GM12878 (cell line): ENCODE data around the gene PRCC. TPM values are rescaled to one million over a fixed set of nuclear protein-coding genes. Genes with fewer than 3 reads are reported as not detected.

ENCODE experiments used
- ATAC-seq: fragments of 200-7000 bp; cut with Tn5 transposase; 3 replicates; pipeline ENCODE4 v1.9.1; 2020; ENCODE audit warnings: mild to moderate bottlenecking, moderate library complexity
- Bru-seq: library from RNA; stranded (reverse); fragments of 400-500 nt; gene quantifications from one replicate; lab custom pipeline; 2021; lab: Mats Ljungman, UMichigan
- BruChase-seq, 2 experiments: library from RNA; stranded (reverse); fragments of 400-500 nt; gene quantifications; one replicate each; lab custom pipeline; 2021; lab: Mats Ljungman, UMichigan
- BruUV-seq: library from RNA; stranded (reverse); fragments of 400-500 nt; replicated peaks from 2 replicates; lab custom pipeline; 2021; lab: Mats Ljungman, UMichigan
- CTCF ChIA-PET: fragments of 300-600 bp; sonication (Branson Sonifier 250); formaldehyde crosslinking; extraction: SDS; loops from one replicate; lab custom pipeline; 2021; ENCODE audit warnings: inconsistent platforms; lab: Yijun Ruan, JAX
- POLR2A ChIA-PET: fragments of 350-600 bp; formaldehyde crosslinking; extraction: SDS; loops from one replicate; lab custom pipeline; 2021; ENCODE audit warnings: inconsistent platforms; lab: Charles Lee
- RAD21 ChIA-PET: fragments of 300-600 bp; sonication (Branson Sonifier 250); formaldehyde crosslinking; loops from one replicate; lab custom pipeline; 2023; ENCODE audit warnings: antibody characterized with exemption; ENCODE audit not compliant: unreplicated experiment; lab: Charles Lee
- SMC1A ChIA-PET: fragments of 300-600 bp; sonication (Branson Sonifier 250); formaldehyde crosslinking; loops from one replicate; lab custom pipeline; 2023; ENCODE audit not compliant: unreplicated experiment, uncharacterized antibody; lab: Charles Lee
- DNase-seq: peaks from one replicate; pipeline ENCODE4 v3.0.0-alpha.2; 2011; ENCODE audit warnings: low read depth, low spot score
- FAIRE-seq: peaks from 3 replicates; lab custom pipeline; 2011; peaks lifted over from hg19 to GRCh38; lab: Jason Lieb, UNC
- H2AFZ ChIP-seq: 2 replicates; pipeline ENCODE4 v1.6.0; 2011; ENCODE audit warnings: low read depth, low read length, control low read depth; ENCODE audit not compliant: control insufficient read depth
- H3K27ac ChIP-seq: 2 replicates; pipeline ENCODE4 v1.5.1; 2011; ENCODE audit warnings: control low read depth; ENCODE audit not compliant: control insufficient read depth, insufficient read depth
- H3K27me3 ChIP-seq, 2 experiments: replicated peaks in 1 of 2; 2 replicates each; pipeline versions ENCODE4 v1.6.0 to v1.6.1; 2011; ENCODE audit warnings: low read length in 1 of 2; ENCODE audit not compliant: control insufficient read depth in 2 of 2, insufficient read depth in 2 of 2
- H3K36me3 ChIP-seq, 2 experiments: 2 replicates each; pipeline ENCODE4 v1.5.1; 2011; ENCODE audit warnings: low read length in 1 of 2; ENCODE audit not compliant: control insufficient read depth in 2 of 2, insufficient read depth in 2 of 2
- H3K4me1 ChIP-seq: 2 replicates; pipeline ENCODE4 v1.6.1; 2011; ENCODE audit warnings: mild to moderate bottlenecking, low read length, moderate library complexity, mixed read lengths; ENCODE audit not compliant: control insufficient read depth, insufficient read depth
- H3K4me2 ChIP-seq: 2 replicates; pipeline ENCODE4 v1.6.0; 2011; ENCODE audit warnings: control low read depth; ENCODE audit not compliant: control insufficient read depth, insufficient read depth
- H3K4me3 ChIP-seq: fragments of 200-600 bp; sonication (generic); 2 replicates; pipeline ENCODE4 v1.5.1; 2016
- H3K79me2 ChIP-seq: 2 replicates; pipeline ENCODE4 v1.6.0; 2011; ENCODE audit warnings: low read length; ENCODE audit not compliant: control insufficient read depth, insufficient read depth
- H3K9ac ChIP-seq: 2 replicates; pipeline ENCODE4 v1.8.0; 2011; ENCODE audit warnings: low read length, control low read depth, mixed read lengths; ENCODE audit not compliant: control insufficient read depth, insufficient read depth
- H3K9me3 ChIP-seq: replicated peaks from 3 replicates; pipeline ENCODE4 v1.5.1; 2011; ENCODE audit warnings: mild to moderate bottlenecking, low read length; ENCODE audit not compliant: control insufficient read depth, insufficient read depth
- H4K20me1 ChIP-seq: 2 replicates; pipeline ENCODE4 v1.6.0; 2011; ENCODE audit not compliant: control insufficient read depth, insufficient read depth
- BMI1 ChIP-seq: fragments of 450-650 bp; IDR thresholded peaks from 2 replicates; pipeline ENCODE4 v1.6.1; 2016; ENCODE audit warnings: mild to moderate bottlenecking, moderate library complexity, borderline replicate concordance
- CBX5 ChIP-seq: sonication (generic); IDR thresholded peaks from 2 replicates; pipeline ENCODE4 v1.6.1; 2016; ENCODE audit warnings: low read depth, moderate library complexity, mild to moderate bottlenecking, inconsistent platforms
- E2F4 ChIP-seq: IDR thresholded peaks from 2 replicates; pipeline ENCODE4 v1.6.1; 2012; ENCODE audit warnings: low read depth, low read length, improper control_type of control experiment
- MLLT1 ChIP-seq: fragments of 450-650 bp; IDR thresholded peaks from 2 replicates; pipeline ENCODE4 v1.6.1; 2016; ENCODE audit warnings: mild to moderate bottlenecking
- MTA3 ChIP-seq: IDR thresholded peaks from 2 replicates; pipeline ENCODE4 v1.6.1; 2012; ENCODE audit warnings: low read length, inconsistent platforms, borderline replicate concordance
- NFIC ChIP-seq: IDR thresholded peaks from 2 replicates; pipeline ENCODE4 v1.6.1; 2012; ENCODE audit warnings: low read depth, mild to moderate bottlenecking, inconsistent platforms, low read length, moderate library complexity
- NFXL1 ChIP-seq: fragments of 450-650 bp; IDR thresholded peaks from 2 replicates; pipeline ENCODE4 v1.6.1; 2017; ENCODE audit warnings: antibody characterized with exemption, mild to moderate bottlenecking, borderline replicate concordance
- PBX3 ChIP-seq: IDR thresholded peaks from 2 replicates; pipeline ENCODE4 v1.6.1; 2011; ENCODE audit warnings: mild to moderate bottlenecking, low read depth, low read length, moderate library complexity; ENCODE audit not compliant: insufficient replicate concordance
- POLR2A ChIP-seq: IDR thresholded peaks from 2 replicates; pipeline ENCODE4 v1.6.1; 2011; ENCODE audit warnings: low read depth, mild to moderate bottlenecking, low read length
- POLR2AphosphoS2 ChIP-seq: IDR thresholded peaks from 2 replicates; pipeline ENCODE4 v1.6.1; 2011; ENCODE audit warnings: low read depth, mild to moderate bottlenecking, low read length, improper control_type of control experiment, moderate library complexity
- RFX5 ChIP-seq: IDR thresholded peaks from 2 replicates; pipeline ENCODE4 v1.6.1; 2011; ENCODE audit warnings: low read depth, low read length, improper control_type of control experiment
- SMAD5 ChIP-seq: IDR thresholded peaks from 2 replicates; pipeline ENCODE4 v1.6.1; 2016; ENCODE audit warnings: antibody characterized with exemption, low read depth
- TBL1XR1 ChIP-seq: IDR thresholded peaks from 2 replicates; pipeline ENCODE4 v1.6.1; 2012; ENCODE audit warnings: low read depth, low read length, improper control_type of control experiment
- TCF3 ChIP-seq: IDR thresholded peaks from 2 replicates; pipeline ENCODE4 v1.6.1; 2012; ENCODE audit warnings: low read depth, mild to moderate bottlenecking, low read length, borderline replicate concordance; ENCODE audit not compliant: insufficient read depth
- WGBS: methylation state at CpG from one replicate; pipeline ENCODE4 v1.1.6; 2016; ENCODE audit warnings: low lambda C conversion rate; ENCODE audit not compliant: insufficient replicate concordance, insufficient coverage; ENCODE audit errors: missing lambda C conversion rate; 5-methylcytosine and 5-hydroxymethylcytosine counted together
- in situ Hi-C: fragments of 300-500 bp; cut with MboI; formaldehyde crosslinking; loops from 9 replicates; pipeline ENCODE4 v1.14.3; 2018; ENCODE audit warnings: mixed read lengths
- intact Hi-C: fragments of 100-400 bp; cut with micrococcal nuclease; formaldehyde crosslinking; loops from one replicate; pipeline ENCODE4 v1.14.2; 2022; ENCODE audit not compliant: unreplicated experiment
- long read RNA-seq, 2 experiments: library from polyadenylated mRNA; unstranded; transcript quantifications; one replicate each; pipeline ENCODE4 v2.0.0, GENCODE V29; 2019 to 2020
- polyA minus RNA-seq, 3 experiments: library from RNA; depleted of rRNA, polyadenylated mRNA; stranded (reverse); fragments of >200 nt; gene quantifications; 2 replicates each; pipeline ENCODE4 v1.2.3, GENCODE V29; 2011
- polyA plus RNA-seq, 11 experiments: library from polyadenylated mRNA; depleted of rRNA in 4 of 11; unstranded in 6 of 11; stranded (reverse) in 5 of 11; fragments of >200 nt; fragmentation: Nextera tagmentation in 4 of 11; fragmentation: Illumina TruSeq in 1 of 11; extraction: Ambion mirVana in 4 of 11; extraction: Trizol in 1 of 11; gene quantifications; 1 replicate in 1 of 11; 2 replicates in 10 of 11; pipeline versions ENCODE4 v1.2.1 to v1.2.3, GENCODE V29; 2011 to 2016; ENCODE audit warnings: inconsistent platforms in 2 of 11, missing spikeins in 2 of 11, low read depth in 1 of 11
- total RNA-seq, 4 experiments: library from RNA; depleted of rRNA in 3 of 4; stranded (reverse); fragments of >200 nt in 3 of 4; fragmentation: Illumina TruSeq in 1 of 4; extraction: Trizol in 1 of 4; gene quantifications; 2 replicates each; pipeline versions ENCODE4 v1.2.1 to v1.2.3, GENCODE V29; 2013 to 2021

PRCC gene
- 41.6 and 44.9 TPM in 2 replicates for total RNA-seq (2013; cell fraction: nucleolus; rRNA removed)
- total RNA-seq (2014; rRNA removed) (79.6 and 92.2 TPM in 2 replicates), total RNA-seq (2014; rRNA removed; fragmentation: Illumina TruSeq; extraction: Trizol) (34.0 and 36.0 TPM in 2 replicates), total RNA-seq (2021) (78.3 and 87.5 TPM in 2 replicates), polyA plus RNA-seq (2011; rRNA removed) (29.2 and 52.8 TPM in 2 replicates), polyA plus RNA-seq (2014; fragmentation: Illumina TruSeq; extraction: Trizol) (121 and 132 TPM in 2 replicates), polyA plus RNA-seq (2014; fragmentation: Nextera tagmentation; extraction: Ambion mirVana) (10 to 100 TPM; 23.8 to 30.1 TPM), polyA plus RNA-seq (2014; rRNA removed) (52.6 and 56.6 TPM in 2 replicates), polyA plus RNA-seq (2016; fragmentation: Nextera tagmentation; extraction: Ambion mirVana) (10 to 100 TPM; 73.5 to 77.2 TPM), polyA minus RNA-seq (2011; rRNA and poly(A)+ RNA removed) (60.8 and 108 TPM in 2 replicates), Bru-seq, nascent RNA (percentile 84 among the genes with signal in this experiment), BruChase-seq, experiment 1, labeled RNA remaining after a 6-hour chase (percentile 91 among the genes with signal in this experiment), BruChase-seq, experiment 2, labeled RNA remaining after a 2-hour chase (percentile 89 among the genes with signal in this experiment)
- 47.3 TPM for polyA plus RNA-seq (2011; ENCODE audit: low read depth)
- 88.4 and 93.1 TPM in 2 replicates for polyA plus RNA-seq (2011; cell fraction: cytosol; rRNA removed)
- 48.7 and 57.5 TPM in 2 replicates for polyA plus RNA-seq (2011; cell fraction: nucleus; rRNA removed)
- 53.5 and 59.4 TPM in 2 replicates for polyA plus RNA-seq (2012)
- polyA minus RNA-seq (2011; cell fraction: cytosol; rRNA and poly(A)+ RNA removed), result 32.9 and 54.4 TPM in 2 replicates
- polyA minus RNA-seq (2011; cell fraction: nucleus; rRNA and poly(A)+ RNA removed), result 18.6 and 34.4 TPM in 2 replicates
- long read RNA-seq, experiment 1, transcript PRCC-201 (7 exons, 2,105 nt), result major isoform, 35 of 41 reads
- long read RNA-seq, experiment 1, partial matches to known transcripts, result 2 of 41 reads
- long read RNA-seq, experiment 1, other reads (novel, unspliced or antisense), result 4 of 41 reads
- long read RNA-seq, experiment 2, partial matches to known transcripts, result 32 of 39 reads
- long read RNA-seq, experiment 2, other reads (novel, unspliced or antisense), result 6 of 39 reads

- peak within 1 kb of the TSS; percentile 99 for H3K4me2 ChIP-seq
- under 1% methylated on average over 49 of the region's 50 CpGs for WGBS
- TSS peak; percentile 77 for BruUV-seq
- TF ChIP-seq NFXL1 (no peak), CBX5 (no peak), TBL1XR1 (0 out of 2 replicates have a peak, but pooled peaks have one; percentile 49), E2F4 (peak; percentile 51; the same call in 1 of the 2 replicates), RFX5 (0 out of 2 replicates have a peak, but pooled peaks have one; percentile 39), SMAD5 (no peak), MTA3 (no peak), PBX3 (peak; percentile 57), NFIC (peak; percentile 24; the same call in 1 of the 2 replicates), POLR2A (peak; percentile 84), POLR2AphosphoS2 (no peak; the same call in 1 of the 2 replicates), MLLT1 (peak; percentile 69), BMI1 (no peak), TCF3 (0 out of 2 replicates have a peak, but pooled peaks have one; percentile 32)
Observed at GRCh38 chr1:156767101-156767878, at the start of gene PRCC. PRCC (plus strand) TSS chr1:156767535; CDS start chr1:156767772, 237 bp downstream.

More at GRCh38 chr1:156767101-156767878, at the start of gene PRCC:
- Histone ChIP-seq H2AFZ (peak within 1 kb of the TSS; percentile 95), H3K36me3 (peaks cover 0 to 10% of the 10 kb centered on the region in 2 experiments; a peak in 2 of 4 replicates), H4K20me1 (no peaks in the 10 kb centered on the region), H3K79me2 (peaks cover 56% of the 10 kb centered on the region), H3K27me3 (no peaks in the 10 kb centered on the region), H3K9me3 (no peaks in the 10 kb centered on the region), H3K4me3 (peak within 1 kb of the TSS; percentile 92), H3K4me1 (no peaks in the 10 kb centered on the region), H3K27ac (peak within 1 kb of the TSS; percentile 87), H3K9ac (peak within 1 kb of the TSS; percentile 92)
- ChIA-PET CTCF (interaction anchor here (0.6 to 9.6 kb wide), 13 partner anchors 8 to 1632 kb away, joined by 3 to 152 read pairs (median 4); partner anchors contain the start of genes CRABP2, HDGF, ISG20L2 and METTL25B), POLR2A (interaction anchor here (0.6 to 6.9 kb wide), 7 partner anchors 11 to 535 kb away, joined by 4 to 71 read pairs (median 7); partner anchors contain the start of genes HDGF, ISG20L2, METTL25B and MRPL24), SMC1A (interaction anchor here (1.0 to 11.8 kb wide), 8 partner anchors 11 to 41 kb away, joined by 3 to 108 read pairs (median 10); partner anchors contain the start of genes HDGF, ISG20L2, METTL25B and MRPL24), RAD21 (interaction anchor here (0.6 to 5.0 kb wide), 11 partner anchors 12 to 93 kb away, joined by 3 to 59 read pairs (median 3); partner anchors contain the start of genes HDGF, ISG20L2, METTL25B and MRPL24)
- DNase-seq (peak; percentile 100), FAIRE-seq (peak; percentile 100), ATAC-seq (peak; percentile 94)
- intact Hi-C loops (loop anchor here (1.0 to 5.0 kb wide), 4 partner anchors 16 to 265 kb away; partner anchors contain the start of genes HDGF, ISG20L2, MEF2D and METTL25B), in situ Hi-C loops (no loop called here)
